ENCODE data around the gene EXOC3L1. TPM values are rescaled to one million over a fixed set of nuclear protein-coding genes. Genes with fewer than 3 reads are reported as not detected.

Gene EXOC3L1
- total and polyA plus RNA-seq, 12 donors, result 1.8 to 8.8 (median 3.2) TPM

DNA sequence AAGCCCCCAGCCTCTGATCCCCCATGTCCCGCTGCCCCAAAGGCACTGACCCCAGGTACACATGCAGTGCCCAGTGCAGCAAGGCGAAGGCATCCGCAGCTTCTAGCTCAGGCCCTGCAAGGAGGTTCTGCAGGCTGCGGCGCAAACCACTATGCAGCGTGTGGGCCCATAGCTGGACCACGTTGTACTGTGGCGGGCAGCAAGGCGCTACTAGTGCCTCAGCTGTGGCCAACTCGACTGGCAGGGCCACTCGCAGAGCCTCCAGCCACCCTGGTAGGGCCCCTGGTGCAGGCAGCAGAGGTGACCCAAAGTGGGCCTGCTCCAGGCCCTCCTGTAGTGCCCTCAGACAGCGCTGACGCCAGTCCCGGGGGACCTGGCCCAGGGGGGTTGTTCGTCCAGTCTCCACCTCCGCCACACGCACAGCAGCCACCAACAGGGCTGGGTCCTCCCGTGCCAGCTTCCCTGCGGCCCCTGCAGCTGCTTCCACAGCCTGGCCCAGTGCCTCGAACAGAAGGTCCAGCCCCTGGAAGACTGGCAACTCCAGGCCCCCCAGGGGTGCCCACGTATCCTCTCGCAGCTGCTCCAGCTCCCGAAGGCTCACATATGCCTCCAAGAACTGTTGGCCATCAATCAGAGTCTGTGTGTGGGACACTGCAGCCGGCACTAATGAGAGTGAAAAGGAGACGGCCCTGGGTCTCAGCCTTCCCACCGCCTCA, 2.6 kb downstream of the EXOC3L1 start:
- H3K4me3 ChIP-seq, result no peak overlapping the region

DNA sequence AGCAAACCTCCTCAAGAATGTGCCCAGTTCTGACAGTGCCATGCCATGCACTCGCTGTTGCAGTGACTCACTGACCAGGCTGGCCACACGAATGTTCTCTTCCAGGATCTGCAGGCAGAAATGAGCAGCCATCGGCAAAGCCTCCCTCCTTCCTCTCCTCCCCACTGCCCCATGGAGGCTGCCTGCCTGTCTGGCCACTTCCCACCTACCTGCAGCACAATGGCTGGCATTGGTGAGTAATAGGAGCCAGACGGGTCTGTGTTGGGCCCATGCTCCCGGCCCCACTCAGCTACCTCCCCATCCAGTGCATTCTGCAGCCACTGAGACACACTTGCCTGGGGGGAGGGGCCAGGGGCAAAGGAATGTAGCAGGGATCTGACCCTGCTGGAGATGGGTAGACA, 3.4 kb downstream of the EXOC3L1 start:
- peaks cover 17 to 52% (median 41%) of the 10 kb centered on the region in 9 donors for H3K4me1 ChIP-seq
- TF ChIP-seq, protein P1, sequence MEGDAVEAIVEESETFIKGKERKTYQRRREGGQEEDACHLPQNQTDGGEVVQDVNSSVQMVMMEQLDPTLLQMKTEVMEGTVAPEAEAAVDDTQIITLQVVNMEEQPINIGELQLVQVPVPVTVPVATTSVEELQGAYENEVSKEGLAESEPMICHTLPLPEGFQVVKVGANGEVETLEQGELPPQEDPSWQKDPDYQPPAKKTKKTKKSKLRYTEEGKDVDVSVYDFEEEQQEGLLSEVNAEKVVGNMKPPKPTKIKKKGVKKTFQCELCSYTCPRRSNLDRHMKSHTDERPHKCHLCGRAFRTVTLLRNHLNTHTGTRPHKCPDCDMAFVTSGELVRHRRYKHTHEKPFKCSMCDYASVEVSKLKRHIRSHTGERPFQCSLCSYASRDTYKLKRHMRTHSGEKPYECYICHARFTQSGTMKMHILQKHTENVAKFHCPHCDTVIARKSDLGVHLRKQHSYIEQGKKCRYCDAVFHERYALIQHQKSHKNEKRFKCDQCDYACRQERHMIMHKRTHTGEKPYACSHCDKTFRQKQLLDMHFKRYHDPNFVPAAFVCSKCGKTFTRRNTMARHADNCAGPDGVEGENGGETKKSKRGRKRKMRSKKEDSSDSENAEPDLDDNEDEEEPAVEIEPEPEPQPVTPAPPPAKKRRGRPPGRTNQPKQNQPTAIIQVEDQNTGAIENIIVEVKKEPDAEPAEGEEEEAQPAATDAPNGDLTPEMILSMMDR (IDR thresholded peaks at IDR 0.05), result no peak

More for the DNA sequence above, 2.6 kb downstream of the EXOC3L1 start:
- no peak for ATAC-seq
- DNase-seq, result no peak
- H3K27me3 ChIP-seq, result peaks cover 0 to 3% (median 0%) of the 10 kb centered on the region in 7 donors
- no peaks in the 10 kb centered on the region for H3K36me3 ChIP-seq
- intact Hi-C loops (cut with DNase I), result loop anchor here in 6 of 10 donors (5.0 to 10.0 kb wide), 3 partner anchors 35 to 233 kb away; partner anchors contain the start of gene B3GNT9 (in 1 of the 6)
- H3K9me3 ChIP-seq, result no peaks in the 10 kb centered on the region
- TF ChIP-seq, protein P1 (IDR thresholded peaks at IDR 0.05), result no peak
- 87 to 90% methylated on average over 26 of the region's 26 CpGs for WGBS, 2 donors
- no peak overlapping the region for H3K27ac ChIP-seq
- peaks cover 18 to 52% (median 43%) of the 10 kb centered on the region in 9 donors for H3K4me1 ChIP-seq

GRCh38 chr16:67185651-67186134, 4.2 kb downstream of the EXOC3L1 start:
- peaks cover 12 to 48% (median 32%) of the 10 kb centered on the region in 9 donors for H3K4me1 ChIP-seq
- intact Hi-C loops (cut with DNase I), result loop anchor here in 9 of 10 donors (1.0 to 10.0 kb wide), 8 partner anchors 30 to 231 kb away; partner anchors contain the start of gene B3GNT9 (in 2 of the 9)

More for the DNA sequence above, 3.4 kb downstream of the EXOC3L1 start:
- intact Hi-C loops (cut with DNase I), result loop anchor here in 6 of 10 donors (5.0 to 10.0 kb wide), 3 partner anchors 34 to 232 kb away; partner anchors contain the start of gene B3GNT9 (in 1 of the 6)
- Histone ChIP-seq H3K4me3 (no peak overlapping the region), H3K27ac (no peak overlapping the region), H3K9me3 (no peaks in the 10 kb centered on the region), H3K36me3 (no peaks in the 10 kb centered on the region), H3K27me3 (peaks cover 0 to 3% (median 0%) of the 10 kb centered on the region in 7 donors)
- no peak for ATAC-seq
- 45 to 57% methylated on average over 5 of the region's 5 CpGs for WGBS, 2 donors
- DNase-seq, result no peak

More at GRCh38 chr16:67185651-67186134, 4.2 kb downstream of the EXOC3L1 start:
- Histone ChIP-seq H3K4me3 (peak overlapping the region in 8 of 10 donors; percentile 10 to 84 (median 75)), H3K9me3 (no peaks in the 10 kb centered on the region), H3K27me3 (peaks cover 0 to 3% (median 0%) of the 10 kb centered on the region in 7 donors), H3K36me3 (no peaks in the 10 kb centered on the region), H3K27ac (peak overlapping the region in 3 of 10 donors; percentile 12 to 29 (median 13))
- ATAC-seq (no peak), DNase-seq (no peak)
- TF ChIP-seq, protein P1 (IDR thresholded peaks at IDR 0.05), result peak in 2 of 9 donors; percentile 5 to 9
- 10 to 11% methylated on average over 12 of the region's 12 CpGs for WGBS, 2 donors

Data from heart right ventricle (tissue), 16 donors.